KMS-11 (cell line): ENCODE results near the gene TMEM30B.

Source experiments
- H2AFZ ChIP-seq: fragments of 200-600 bp; sonication (generic); 2 replicates; pipeline ENCODE4 v1.6.1; 2016; ENCODE audit warnings: antibody characterized with exemption, mixed run types, low read depth
- H3K27ac ChIP-seq: fragments of 200-600 bp; sonication (generic); 2 replicates; pipeline ENCODE4 v1.6.1; 2016; ENCODE audit warnings: mild to moderate bottlenecking, mixed run types
- H3K27me3 ChIP-seq: fragments of 200-600 bp; sonication (generic); 2 replicates; pipeline ENCODE4 v1.6.1; 2017; ENCODE audit warnings: mild to moderate bottlenecking, low read depth, mixed run types, moderate library complexity; ENCODE audit not compliant: insufficient read depth
- H3K36me3 ChIP-seq: fragments of 200-600 bp; sonication (generic); 2 replicates; pipeline ENCODE4 v1.6.1; 2017; ENCODE audit warnings: mild to moderate bottlenecking, mixed run types; ENCODE audit not compliant: insufficient read depth
- H3K4me1 ChIP-seq: fragments of 200-600 bp; sonication (generic); 2 replicates; pipeline ENCODE4 v1.6.1; 2016; ENCODE audit warnings: mild to moderate bottlenecking, low read depth, mixed run types; ENCODE audit not compliant: poor library complexity, severe bottlenecking
- H3K4me2 ChIP-seq: fragments of 200-600 bp; sonication (generic); 2 replicates; pipeline ENCODE4 v1.7.0; 2016; ENCODE audit warnings: mild to moderate bottlenecking, mixed run types
- H3K4me3 ChIP-seq: fragments of 200-600 bp; sonication (generic); IDR thresholded peaks from 2 replicates; pipeline ENCODE4 v1.6.1; 2017; ENCODE audit warnings: low read depth, low read length, mixed read lengths; ENCODE audit not compliant: insufficient read depth
- H3K79me2 ChIP-seq: fragments of 200-600 bp; sonication (generic); 2 replicates; pipeline ENCODE4 v1.6.1; 2016; ENCODE audit warnings: low read depth, mixed run types; ENCODE audit not compliant: insufficient read depth
- H3K9ac ChIP-seq: fragments of 200-600 bp; sonication (generic); 2 replicates; pipeline ENCODE4 v1.6.1; 2016; ENCODE audit warnings: mild to moderate bottlenecking, mixed run types
- H4K20me1 ChIP-seq: fragments of 200-600 bp; sonication (generic); 2 replicates; pipeline ENCODE4 v1.6.1; 2016; ENCODE audit warnings: mild to moderate bottlenecking, mixed run types; ENCODE audit not compliant: insufficient read depth
- TF ChIP-seq, protein P1 (sequence below): fragments of 200-600 bp; sonication (generic); conservative IDR thresholded peaks from 2 replicates; pipeline ENCODE4 v1.6.1; 2017; ENCODE audit warnings: low read depth, mild to moderate bottlenecking, antibody characterized with exemption, low read length, moderate library complexity, mixed read lengths

Gene TMEM30B

DNA sequence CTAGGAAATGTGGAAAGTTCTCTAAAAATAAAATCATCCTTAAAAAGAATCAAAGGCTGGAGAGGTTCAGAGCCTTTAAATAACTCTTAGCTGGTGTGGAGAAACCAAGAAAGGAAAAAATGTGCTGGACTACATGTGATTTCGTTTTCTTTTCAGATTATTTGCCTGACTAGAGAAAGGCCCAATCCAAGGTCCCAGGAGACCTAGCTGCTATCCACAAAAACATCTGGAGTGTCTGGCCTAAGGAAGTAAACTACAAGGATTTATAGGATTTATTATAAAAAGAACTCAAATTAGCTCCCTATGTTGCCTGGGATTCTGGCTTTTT lies 774 bp upstream of the TMEM30B start:
- H3K4me3 ChIP-seq: no peak overlapping the region
- H3K4me2 ChIP-seq: no peak overlapping the region
- no peak overlapping the region for H3K9ac ChIP-seq
- H2AFZ ChIP-seq: no peak overlapping the region
- H3K36me3 ChIP-seq: no peaks in the 10 kb centered on the region
- no peaks in the 10 kb centered on the region for H3K27me3 ChIP-seq
- H3K27ac ChIP-seq: no peak overlapping the region
- H4K20me1 ChIP-seq: no peaks in the 10 kb centered on the region
- TF ChIP-seq, protein P1, sequence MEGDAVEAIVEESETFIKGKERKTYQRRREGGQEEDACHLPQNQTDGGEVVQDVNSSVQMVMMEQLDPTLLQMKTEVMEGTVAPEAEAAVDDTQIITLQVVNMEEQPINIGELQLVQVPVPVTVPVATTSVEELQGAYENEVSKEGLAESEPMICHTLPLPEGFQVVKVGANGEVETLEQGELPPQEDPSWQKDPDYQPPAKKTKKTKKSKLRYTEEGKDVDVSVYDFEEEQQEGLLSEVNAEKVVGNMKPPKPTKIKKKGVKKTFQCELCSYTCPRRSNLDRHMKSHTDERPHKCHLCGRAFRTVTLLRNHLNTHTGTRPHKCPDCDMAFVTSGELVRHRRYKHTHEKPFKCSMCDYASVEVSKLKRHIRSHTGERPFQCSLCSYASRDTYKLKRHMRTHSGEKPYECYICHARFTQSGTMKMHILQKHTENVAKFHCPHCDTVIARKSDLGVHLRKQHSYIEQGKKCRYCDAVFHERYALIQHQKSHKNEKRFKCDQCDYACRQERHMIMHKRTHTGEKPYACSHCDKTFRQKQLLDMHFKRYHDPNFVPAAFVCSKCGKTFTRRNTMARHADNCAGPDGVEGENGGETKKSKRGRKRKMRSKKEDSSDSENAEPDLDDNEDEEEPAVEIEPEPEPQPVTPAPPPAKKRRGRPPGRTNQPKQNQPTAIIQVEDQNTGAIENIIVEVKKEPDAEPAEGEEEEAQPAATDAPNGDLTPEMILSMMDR: no peak
- H3K79me2 ChIP-seq: no peaks in the 10 kb centered on the region
- no peaks in the 10 kb centered on the region for H3K4me1 ChIP-seq

DNA sequence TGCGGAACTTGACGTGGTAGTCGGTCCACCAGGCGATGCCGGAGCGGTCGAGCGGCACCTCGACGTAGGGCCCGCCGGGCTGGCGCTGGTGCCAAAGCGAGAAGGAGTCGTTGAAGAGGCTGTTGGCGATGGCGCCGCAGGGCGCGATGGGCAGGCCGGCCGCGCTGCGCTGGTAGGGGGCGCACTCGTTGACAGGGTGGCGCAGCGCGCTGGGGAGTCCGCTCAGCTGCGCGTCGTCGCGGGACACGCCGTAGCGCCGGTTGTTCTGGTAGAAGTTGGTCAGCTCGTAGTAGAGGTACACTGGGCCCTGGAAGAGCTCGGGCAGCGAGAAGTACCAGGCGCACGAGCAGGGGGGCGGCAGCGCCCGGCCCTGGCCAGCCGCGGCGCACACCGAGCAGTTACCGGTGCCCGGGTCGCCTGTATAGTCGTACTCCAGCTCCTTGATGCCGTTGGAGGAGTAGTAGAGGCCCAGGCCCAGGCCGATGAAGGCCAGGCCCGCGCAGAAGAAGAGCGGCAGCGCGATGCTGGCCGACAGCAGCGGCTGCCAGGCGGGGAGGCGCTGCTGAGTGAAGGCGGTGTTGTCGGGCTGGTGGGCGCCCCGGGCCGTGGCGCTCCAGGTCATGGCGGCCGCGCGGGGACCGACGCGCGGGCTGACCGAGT lies 482 bp downstream of the TMEM30B start:
- Histone ChIP-seq H3K9ac (no peak overlapping the region), H3K4me3 (no peak overlapping the region)

DNA sequence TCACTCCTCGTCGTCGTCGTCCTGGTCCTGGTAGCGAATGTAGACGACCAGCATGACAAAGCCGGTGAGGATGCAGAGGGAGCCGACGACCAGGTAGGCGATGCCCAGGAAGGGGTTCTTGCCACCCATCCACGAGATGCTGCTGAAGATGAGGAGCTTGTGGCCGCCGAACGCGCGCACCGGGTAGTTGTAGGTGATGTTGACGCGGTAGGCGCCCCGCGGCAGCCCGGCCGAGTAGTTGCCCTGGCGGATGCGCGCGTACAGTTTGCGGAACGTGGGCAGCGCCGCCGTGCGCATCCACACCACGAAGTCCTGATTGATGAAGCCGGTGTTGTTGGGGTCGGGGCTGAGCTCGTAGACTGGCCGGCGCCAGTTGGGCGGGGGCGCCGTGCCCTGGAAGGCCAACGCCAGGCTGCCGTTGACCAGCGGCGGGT lies 1.0 kb downstream of the TMEM30B start:
- TF ChIP-seq, protein P1: no peak
- Histone ChIP-seq H2AFZ (no peak overlapping the region), H3K4me1 (no peaks in the 10 kb centered on the region), H4K20me1 (no peaks in the 10 kb centered on the region), H3K4me2 (no peak overlapping the region), H3K9ac (no peak overlapping the region), H3K79me2 (no peaks in the 10 kb centered on the region), H3K27me3 (no peaks in the 10 kb centered on the region), H3K36me3 (no peaks in the 10 kb centered on the region), H3K4me3 (no peak overlapping the region), H3K27ac (no peak overlapping the region)

More for the DNA sequence above, 482 bp downstream of the TMEM30B start:
- TF ChIP-seq, protein P1: no peak
- Histone ChIP-seq H3K4me1 (no peaks in the 10 kb centered on the region), H3K4me2 (no peak overlapping the region), H4K20me1 (no peaks in the 10 kb centered on the region), H2AFZ (no peak overlapping the region), H3K27ac (no peak overlapping the region), H3K27me3 (no peaks in the 10 kb centered on the region), H3K36me3 (no peaks in the 10 kb centered on the region), H3K79me2 (no peaks in the 10 kb centered on the region)

DNA sequence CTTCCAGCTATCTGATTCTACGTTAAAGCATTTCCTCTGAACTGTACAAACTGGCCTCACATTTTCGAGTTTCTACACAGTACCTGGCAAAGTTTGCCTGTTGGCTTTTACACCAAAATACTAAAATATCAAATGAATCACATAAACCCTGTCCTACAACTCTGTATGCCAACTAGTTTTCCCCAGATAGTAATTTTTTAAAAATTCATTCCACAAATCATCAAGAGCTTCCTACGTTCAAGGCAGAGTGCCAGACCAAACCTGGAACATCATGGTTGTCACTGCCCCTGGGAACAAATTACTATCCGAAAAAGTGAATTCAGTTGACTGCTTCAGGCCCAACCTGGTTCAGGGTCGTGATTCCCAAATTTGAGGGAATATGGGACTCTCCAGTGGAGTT lies 2.1 kb downstream of the TMEM30B start:
- no peak overlapping the region for H2AFZ ChIP-seq
- H3K27me3 ChIP-seq: no peaks in the 10 kb centered on the region
- H3K4me2 ChIP-seq: no peak overlapping the region
- TF ChIP-seq, protein P1: no peak
- H4K20me1 ChIP-seq: no peaks in the 10 kb centered on the region
- no peak overlapping the region for H3K27ac ChIP-seq
- no peak overlapping the region for H3K9ac ChIP-seq
- no peaks in the 10 kb centered on the region for H3K4me1 ChIP-seq
- H3K4me3 ChIP-seq: no peak overlapping the region
- no peaks in the 10 kb centered on the region for H3K79me2 ChIP-seq
- H3K36me3 ChIP-seq: no peaks in the 10 kb centered on the region
